Heart right ventricle (tissue), 16 donors: ENCODE measurements around the gene ABCA13. TPM values are rescaled to one million over a fixed set of nuclear protein-coding genes. Genes with fewer than 3 reads are reported as not detected.

Experiments used
- ATAC-seq, 8 donors: fragments of 200-7000 bp; cut with Tn5 transposase; one replicate each; pipeline ENCODE4 v1.9.1; 2020; ENCODE audit warnings: mild to moderate bottlenecking in 8 of 8, moderate library complexity in 8 of 8, moderate number of reproducible peaks in 1 of 8
- DNase-seq, 2 donors: peaks; one replicate each; pipeline ENCODE4 v3.0.0-alpha.2; 2020
- H3K27ac ChIP-seq, 10 donors: fragments of 200-600 bp; sonication (generic) in 2 of 10; one replicate each; pipeline versions ENCODE4 v1.5.0 to v1.8.0; 2020 to 2022; ENCODE audit warnings: mild to moderate bottlenecking in 3 of 10
- H3K27me3 ChIP-seq, 7 donors: fragments of 200-600 bp; one replicate each; pipeline ENCODE4 v1.8.0; 2021 to 2022; ENCODE audit warnings: mild to moderate bottlenecking in 2 of 7
- H3K36me3 ChIP-seq, 9 donors: fragments of 200-600 bp; sonication (generic) in 1 of 9; one replicate each; pipeline versions ENCODE4 v1.5.0 to v1.8.0; 2020 to 2022; ENCODE audit warnings: mild to moderate bottlenecking in 2 of 9
- H3K4me1 ChIP-seq, 9 donors: fragments of 200-600 bp; sonication (generic) in 1 of 9; one replicate each; pipeline versions ENCODE4 v1.5.0 to v1.8.0; 2020 to 2022; ENCODE audit warnings: mild to moderate bottlenecking in 4 of 9
- H3K4me3 ChIP-seq, 10 donors: fragments of 200-600 bp; sonication (generic) in 2 of 10; one replicate each; pipeline versions ENCODE4 v1.5.0 to v1.8.0; 2020 to 2022; ENCODE audit warnings: mild to moderate bottlenecking in 7 of 10, moderate library complexity in 2 of 10
- H3K9me3 ChIP-seq, 11 donors: fragments of 200-600 bp in 10 of 11; sonication (generic) in 2 of 11; one replicate each; pipeline versions ENCODE4 v1.5.0 to v1.8.0; 2013 to 2022; ENCODE audit warnings: mild to moderate bottlenecking in 2 of 11, control low read depth in 1 of 11, moderate library complexity in 1 of 11
- WGBS, 2 donors: extraction: QIAGEN DNeasy Blood & Tissue Kit; methylation state at CpG; one replicate each; pipeline ENCODE4 v1.1.7; 2013; ENCODE audit warnings: inconsistent platforms in 1 of 2; 5-methylcytosine and 5-hydroxymethylcytosine counted together
- intact Hi-C, 10 donors: fragments of 100-400 bp; cut with DNase I; formaldehyde crosslinking; loops; one replicate each; pipeline versions ENCODE4 v1.11.1 to v1.14.2; 2022
- polyA plus RNA-seq, 2 donors: library from polyadenylated mRNA; stranded (reverse); fragments of 200-250 nt; gene quantifications; one replicate each; pipeline ENCODE4 v1.2.3, GENCODE V29; 2013
- total RNA-seq, 10 donors: library from RNA; stranded (reverse); fragmentation: NEBNext Ultra II Directional in 3 of 10; extraction: Animal tissue kit (Norgen Biotek cat#: 25700) in 3 of 10; gene quantifications; one replicate each; pipeline versions ENCODE4 v1.2.1 to v1.2.4, GENCODE V29; 2021 to 2023
- TF ChIP-seq, protein P1 (sequence below), 9 donors: fragments of 200-600 bp; sonication (generic) in 2 of 9; IDR thresholded peaks; one replicate each; pipeline versions ENCODE4 v1.5.0 to v1.8.0; 2021 to 2022; ENCODE audit warnings: antibody characterized with exemption in 9 of 9, mild to moderate bottlenecking in 5 of 9, moderate library complexity in 1 of 9
- donor health status: Arrhythmogenic right ventricular cardiomyopathy.
- donor health status: ischemic (EF 13 %, LVEDD 7.1; RV severe dilation, severe dysfunction).
- donor health status: healthy with polysubstance abuse.
- donor health status: DM: no; HTN: yes; CAD: no.
- donor health status: DM: no; HTN: no; CAD: no.
- donor health status: ischemic (EF 25% LVEDD 6.9; RV normal size, moderate dysfunction).
- donor health status: ischemic (EF 25% LVEDD 5.7; RV mildly dilated, moderate dysfunction).
- donor health status: healthy.
- donor health status: DM: yes; HTN: yes; CAD: no.
- donor health status: Ischemic cardiomyopathy.
- donor health status: ischemic (EF 35%, LVEDD 5.7; RV mildly dilated, moderate dysfunction).
- donor health status: nonischemic (EF 11% LVEDD 7.7; RV severe dilation, severe dysfunction).
- donor health status: DM: yes; HTN: yes; CAD: no.
- donor health status: PGD.
- donor health status: ischemic (EF 29% LVEDD 5.4; RV normal size, mild dysfunction).
- donor health status: nonischemic (EF 23%, LVEDD 6.1; RV moderate dilation, normal function).

Gene ABCA13
- total and polyA plus RNA-seq, 12 donors = 0.01 to 0.37 (median 0.06) TPM; not detected in 1

DNA sequence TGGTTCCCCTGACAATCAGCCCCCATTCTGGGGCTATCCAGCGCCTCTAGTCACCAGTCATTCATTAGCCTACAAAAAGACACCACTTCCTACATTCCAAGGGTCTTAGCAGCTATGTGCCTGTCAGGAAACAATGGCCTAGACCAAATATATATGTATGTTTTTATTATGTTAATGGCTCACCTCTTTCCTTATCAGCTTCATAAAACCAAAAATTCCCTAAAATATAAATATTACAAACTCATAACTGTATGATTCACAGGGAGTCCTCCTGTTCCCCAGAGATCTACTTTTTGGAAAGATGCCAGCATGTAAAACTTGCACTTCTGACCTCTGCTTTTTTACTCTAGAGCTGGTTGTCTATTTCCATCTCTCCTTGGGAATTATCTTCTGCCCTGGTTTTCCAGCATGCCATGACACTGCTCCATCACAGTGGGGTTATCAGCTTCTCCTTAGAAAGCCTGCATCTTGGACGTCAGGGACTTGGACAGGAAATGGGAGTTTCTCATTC lies 79.2 kb downstream of the ABCA13 start:
- ATAC-seq = peak in 7 of 8 donors; percentile 35 to 79 (median 62)
- 48 to 61% methylated on average over 2 of the region's 2 CpGs for WGBS, 2 donors

DNA sequence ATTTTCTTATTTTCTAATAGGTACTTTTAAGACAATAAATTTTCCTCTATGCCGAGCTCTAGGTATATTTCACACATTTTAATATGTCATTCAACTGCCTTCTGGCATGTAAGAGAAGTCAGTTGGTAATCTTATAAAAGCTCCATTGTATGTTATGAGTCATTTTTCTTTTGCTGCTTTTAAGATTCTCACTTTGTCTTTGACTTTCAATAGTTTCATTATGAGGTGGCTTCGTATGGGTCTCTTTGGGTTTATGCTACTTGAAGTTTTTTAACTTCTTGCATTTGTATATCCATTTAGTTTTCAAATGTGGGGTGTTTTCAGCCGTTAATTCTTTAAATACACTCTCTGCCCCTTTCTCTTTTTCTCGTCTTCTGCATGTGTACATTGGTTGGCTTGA lies 80.5 kb downstream of the ABCA13 start:
- Histone ChIP-seq H3K27ac (no peak overlapping the region), H3K4me3 (no peak overlapping the region), H3K9me3 (peaks cover 0 to 10% (median 0%) of the 10 kb centered on the region in 11 donors), H3K36me3 (no peaks in the 10 kb centered on the region), H3K4me1 (peaks cover 0 to under 1% (median 0%) of the 10 kb centered on the region in 9 donors), H3K27me3 (no peaks in the 10 kb centered on the region)
- ATAC-seq = no peak
- intact Hi-C loops = no loop called here
- WGBS, 2 donors = 91% methylated on average over 4 of the region's 4 CpGs
- no peak for DNase-seq
- TF ChIP-seq, protein P1, sequence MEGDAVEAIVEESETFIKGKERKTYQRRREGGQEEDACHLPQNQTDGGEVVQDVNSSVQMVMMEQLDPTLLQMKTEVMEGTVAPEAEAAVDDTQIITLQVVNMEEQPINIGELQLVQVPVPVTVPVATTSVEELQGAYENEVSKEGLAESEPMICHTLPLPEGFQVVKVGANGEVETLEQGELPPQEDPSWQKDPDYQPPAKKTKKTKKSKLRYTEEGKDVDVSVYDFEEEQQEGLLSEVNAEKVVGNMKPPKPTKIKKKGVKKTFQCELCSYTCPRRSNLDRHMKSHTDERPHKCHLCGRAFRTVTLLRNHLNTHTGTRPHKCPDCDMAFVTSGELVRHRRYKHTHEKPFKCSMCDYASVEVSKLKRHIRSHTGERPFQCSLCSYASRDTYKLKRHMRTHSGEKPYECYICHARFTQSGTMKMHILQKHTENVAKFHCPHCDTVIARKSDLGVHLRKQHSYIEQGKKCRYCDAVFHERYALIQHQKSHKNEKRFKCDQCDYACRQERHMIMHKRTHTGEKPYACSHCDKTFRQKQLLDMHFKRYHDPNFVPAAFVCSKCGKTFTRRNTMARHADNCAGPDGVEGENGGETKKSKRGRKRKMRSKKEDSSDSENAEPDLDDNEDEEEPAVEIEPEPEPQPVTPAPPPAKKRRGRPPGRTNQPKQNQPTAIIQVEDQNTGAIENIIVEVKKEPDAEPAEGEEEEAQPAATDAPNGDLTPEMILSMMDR (IDR thresholded peaks at IDR 0.05) = no peak

More for the DNA sequence above, 79.2 kb downstream of the ABCA13 start:
- peak in 1 of 2 donors; percentile 20 for DNase-seq
- H3K4me1 ChIP-seq = peaks cover 0 to 13% (median 0%) of the 10 kb centered on the region in 9 donors
- H3K9me3 ChIP-seq = no peaks in the 10 kb centered on the region
- no peaks in the 10 kb centered on the region for H3K27me3 ChIP-seq
- intact Hi-C loops = no loop called here
- H3K27ac ChIP-seq = no peak overlapping the region
- TF ChIP-seq, protein P1 (IDR thresholded peaks at IDR 0.05) = no peak
- H3K36me3 ChIP-seq = no peaks in the 10 kb centered on the region
- H3K4me3 ChIP-seq = no peak overlapping the region

DNA sequence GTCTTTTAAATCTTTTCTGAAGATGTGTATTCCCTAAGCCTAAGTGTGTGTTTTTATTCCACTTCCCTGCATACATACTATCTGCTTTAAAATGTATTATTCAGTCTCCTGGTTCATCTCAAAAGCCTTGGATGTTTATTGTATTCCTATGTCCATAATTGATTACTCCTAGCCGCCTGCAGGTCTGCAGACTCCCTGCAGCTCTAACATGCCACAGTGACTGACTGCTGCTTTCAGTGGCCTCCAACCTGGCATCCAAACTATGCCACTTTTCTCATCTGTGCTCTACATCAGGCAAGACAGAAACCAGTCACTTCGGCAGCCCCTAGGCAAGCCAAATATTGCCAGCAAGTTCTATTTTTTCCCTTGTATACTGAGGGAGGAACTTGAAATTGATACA lies 81.7 kb downstream of the ABCA13 start:
- intact Hi-C loops = no loop called here
- 38 to 44% methylated on average over 2 of the region's 2 CpGs for WGBS, 2 donors
- no peaks in the 10 kb centered on the region for H3K27me3 ChIP-seq
- no peak overlapping the region for H3K27ac ChIP-seq
- no peaks in the 10 kb centered on the region for H3K4me1 ChIP-seq
- DNase-seq (no peak), ATAC-seq (no peak)
- H3K9me3 ChIP-seq = peaks cover 0 to 20% (median 0%) of the 10 kb centered on the region in 11 donors
- no peak overlapping the region for H3K4me3 ChIP-seq
- TF ChIP-seq, protein P1 (IDR thresholded peaks at IDR 0.05) = no peak
- H3K36me3 ChIP-seq = no peaks in the 10 kb centered on the region

DNA sequence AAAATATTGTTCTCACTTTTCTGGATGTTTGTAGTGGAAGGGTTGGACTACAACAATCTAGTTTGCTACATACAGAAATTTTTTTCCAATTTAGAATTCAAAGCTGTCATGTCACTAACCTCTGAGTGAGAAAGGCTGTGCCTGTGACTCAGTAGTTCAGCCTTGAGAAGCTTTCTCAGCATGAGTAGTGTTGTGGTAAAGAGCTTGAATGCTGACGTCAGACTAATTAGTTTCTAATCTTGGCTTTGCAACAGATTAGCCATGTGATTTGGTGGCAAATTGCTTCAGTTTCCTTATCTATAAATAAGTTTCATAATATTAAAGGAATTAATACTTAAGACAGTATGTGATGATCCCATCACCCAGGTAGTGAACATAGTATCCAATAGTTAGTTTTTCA lies 83.8 kb downstream of the ABCA13 start:
- no peak overlapping the region for H3K27ac ChIP-seq
- no peaks in the 10 kb centered on the region for H3K27me3 ChIP-seq
- peaks cover 0 to 20% (median 0%) of the 10 kb centered on the region in 11 donors for H3K9me3 ChIP-seq
- ATAC-seq = no peak
- no peak for DNase-seq
- WGBS, 2 donors = 49 to 60% methylated on average over 1 of the region's 1 CpG
- intact Hi-C loops = no loop called here
- no peaks in the 10 kb centered on the region for H3K4me1 ChIP-seq
- H3K4me3 ChIP-seq = no peak overlapping the region
- H3K36me3 ChIP-seq = no peaks in the 10 kb centered on the region
- TF ChIP-seq, protein P1 (IDR thresholded peaks at IDR 0.05) = no peak
